IMR-90 (cell line): ENCODE results near the gene TUBGCP2. TPM values are rescaled to one million over a fixed set of nuclear protein-coding genes. Genes with fewer than 3 reads are reported as not detected.

Source experiments
- ATAC-seq: fragments of 200-7000 bp; cut with Tn5 transposase; 2 replicates; pipeline ENCODE4 v1.9.1; 2020; ENCODE audit warnings: low read depth, mild to moderate bottlenecking, moderate library complexity
- BruUV-seq: library from RNA; stranded (reverse); fragments of 400-500 nt; replicated peaks from 2 replicates; lab custom pipeline; 2021; lab: Mats Ljungman, UMichigan
- CTCF ChIA-PET: fragments of 300-600 bp; formaldehyde crosslinking; extraction: SDS; loops from one replicate; lab custom pipeline; 2021; ENCODE audit warnings: antibody characterized with exemption; lab: Yijun Ruan, JAX
- POLR2A ChIA-PET: fragments of 300-600 bp; sonication (Branson Sonifier 250); formaldehyde crosslinking; loops from one replicate; lab custom pipeline; 2022; ENCODE audit warnings: antibody characterized with exemption; ENCODE audit not compliant: unreplicated experiment; lab: Charles Lee
- DNase-seq: peaks from one replicate; pipeline ENCODE4 v3.0.0; 2013
- H2AFZ ChIP-seq: replicated peaks from 2 replicates; pipeline ENCODE3; 2013; ENCODE audit warnings: low read length, mild to moderate bottlenecking; ENCODE audit not compliant: poor library complexity
- H2AK5ac ChIP-seq: 2 replicates; pipeline ENCODE4 v1.6.1; 2013; ENCODE audit warnings: low read depth, low read length, inconsistent platforms
- H2AK9ac ChIP-seq: replicated peaks from 2 replicates; pipeline ENCODE3; 2013; ENCODE audit warnings: mild to moderate bottlenecking, low read depth, low read length, moderate library complexity; ENCODE audit not compliant: poor library complexity
- H2BK120ac ChIP-seq: 2 replicates; pipeline ENCODE4 v1.6.1; 2013; ENCODE audit warnings: low read depth, low read length, inconsistent platforms
- H2BK15ac ChIP-seq: 3 replicates; pipeline ENCODE4 v1.6.1; 2013; ENCODE audit warnings: low read depth, low read length, inconsistent platforms
- H2BK20ac ChIP-seq: 2 replicates; pipeline ENCODE4 v1.6.1; 2013; ENCODE audit warnings: low read depth, mild to moderate bottlenecking, inconsistent platforms, low read length, moderate library complexity
- H2BK5ac ChIP-seq: 2 replicates; pipeline ENCODE4 v1.6.1; 2013; ENCODE audit warnings: mild to moderate bottlenecking, low read depth, low read length, inconsistent platforms; ENCODE audit not compliant: poor library complexity, severe bottlenecking
- H3K14ac ChIP-seq: replicated peaks from 2 replicates; pipeline ENCODE4 v1.6.1; 2013; ENCODE audit warnings: low read depth, low read length, inconsistent platforms
- H3K18ac ChIP-seq: 2 replicates; pipeline ENCODE4 v1.6.1; 2013; ENCODE audit warnings: low read depth, low read length, control low read depth
- H3K23ac ChIP-seq: 2 replicates; pipeline ENCODE4 v1.6.1; 2013; ENCODE audit warnings: low read depth, low read length, inconsistent platforms
- H3K27ac ChIP-seq: 2 replicates; pipeline ENCODE4 v1.5.1; 2013; ENCODE audit warnings: mild to moderate bottlenecking, control low read depth, low read length; ENCODE audit not compliant: insufficient read depth
- H3K27me3 ChIP-seq: 2 replicates; pipeline ENCODE4 v1.6.1; 2013; ENCODE audit warnings: low read length; ENCODE audit not compliant: control insufficient read depth, insufficient read depth
- H3K36me3 ChIP-seq: 2 replicates; pipeline ENCODE4 v1.6.1; 2013; ENCODE audit warnings: low read length, mixed read lengths; ENCODE audit not compliant: control insufficient read depth, insufficient read depth
- H3K4ac ChIP-seq: 2 replicates; pipeline ENCODE4 v1.6.1; 2013; ENCODE audit warnings: low read depth, low read length, inconsistent platforms
- H3K4me1 ChIP-seq: 2 replicates; pipeline ENCODE4 v1.6.1; 2013; ENCODE audit warnings: low read length, mixed read lengths; ENCODE audit not compliant: control insufficient read depth, insufficient read depth
- H3K4me2 ChIP-seq: 2 replicates; pipeline ENCODE4 v1.6.1; 2013; ENCODE audit warnings: low read depth, mild to moderate bottlenecking, control low read depth, low read length, moderate library complexity
- H3K4me3 ChIP-seq: 2 replicates; pipeline ENCODE4 v1.5.1; 2013; ENCODE audit warnings: low read depth, mild to moderate bottlenecking, control low read depth, low read length, moderate library complexity; ENCODE audit not compliant: insufficient read depth
- H3K56ac ChIP-seq: 2 replicates; pipeline ENCODE4 v1.6.1; 2013; ENCODE audit warnings: low read length, inconsistent platforms; ENCODE audit not compliant: insufficient read depth; ENCODE audit errors: extremely low read depth
- H3K79me1 ChIP-seq, 2 experiments: 2 replicates each; pipeline ENCODE4 v1.6.1; 2013; ENCODE audit warnings: low read length in 2 of 2, inconsistent platforms in 1 of 2, low read depth in 1 of 2
- H3K9ac ChIP-seq: 2 replicates; pipeline ENCODE4 v1.6.1; 2013; ENCODE audit warnings: low read depth, low read length, control low read depth
- H3K9me1 ChIP-seq: 2 replicates; pipeline ENCODE4 v1.6.1; 2013; ENCODE audit warnings: low read length, inconsistent platforms; ENCODE audit not compliant: insufficient read depth
- H3K9me3 ChIP-seq: 2 replicates; pipeline ENCODE4 v1.6.1; 2013; ENCODE audit warnings: low read length; ENCODE audit not compliant: control insufficient read depth, insufficient read depth
- H4K20me1 ChIP-seq: 2 replicates; pipeline ENCODE4 v1.6.1; 2013; ENCODE audit warnings: low read length, inconsistent platforms; ENCODE audit not compliant: insufficient read depth
- H4K5ac ChIP-seq: 2 replicates; pipeline ENCODE4 v1.6.1; 2013; ENCODE audit warnings: mild to moderate bottlenecking, low read depth, low read length, control low read depth
- H4K8ac ChIP-seq, 2 experiments: 2 replicates each; pipeline ENCODE4 v1.6.1; 2013; ENCODE audit warnings: low read depth in 2 of 2, low read length in 2 of 2, control low read depth in 1 of 2, inconsistent platforms in 1 of 2
- H4K91ac ChIP-seq: 2 replicates; pipeline ENCODE4 v1.6.1; 2013; ENCODE audit warnings: low read depth, low read length, inconsistent platforms; ENCODE audit not compliant: insufficient read depth
- MAZ ChIP-seq: IDR thresholded peaks from 2 replicates; pipeline ENCODE4 v1.6.1; 2012; ENCODE audit warnings: low read depth, mild to moderate bottlenecking, low read length, improper control_type of control experiment, moderate library complexity, borderline replicate concordance
- MXI1 ChIP-seq: IDR thresholded peaks from 2 replicates; pipeline ENCODE4 v1.6.1; 2012; ENCODE audit warnings: low read depth, mild to moderate bottlenecking, low read length, moderate library complexity, borderline replicate concordance
- WGBS, 2 experiments: methylation state at CpG; one replicate each; pipeline versions ENCODE4 v1.1.5 to v1.1.7; 2013; ENCODE audit warnings: missing lambda C conversion rate in 2 of 2; ENCODE audit not compliant: insufficient read length in 1 of 2; ENCODE audit errors: extremely low coverage in 2 of 2; 5-methylcytosine and 5-hydroxymethylcytosine counted together
- dilution Hi-C: fragments of 300-500 bp; cut with HindIII; formaldehyde crosslinking; loops from one replicate; pipeline ENCODE4 v1.14.3; 2018; ENCODE audit warnings: low sequenced_read_pairs; ENCODE audit not compliant: unreplicated experiment
- in situ Hi-C: fragments of 300-500 bp; cut with MboI; formaldehyde crosslinking; loops from 3 replicates; pipeline ENCODE4 v1.14.3; 2019; ENCODE audit warnings: low sequenced_read_pairs, inconsistent platforms, mixed read lengths
- intact Hi-C: fragments of 100-400 bp; cut with micrococcal nuclease; formaldehyde crosslinking; loops from 2 replicates; pipeline ENCODE4 v1.10.0; 2022
- polyA plus RNA-seq, 3 experiments: library from polyadenylated mRNA; depleted of rRNA; stranded (reverse); fragments of >200 nt; gene quantifications; 2 replicates each; pipeline ENCODE4 v1.2.3, GENCODE V29; 2012; ENCODE audit warnings: low replicate concordance in 1 of 3
- total RNA-seq: library from RNA; depleted of rRNA; stranded (reverse); fragments of >200 nt; gene quantifications from 2 replicates; pipeline ENCODE4 v1.2.3, GENCODE V29; 2012

TUBGCP2 gene
- total and polyA plus RNA-seq, 2 of the 4 experiments (the other 2 are of a cell fraction) = 48.1 to 72.6 TPM

GRCh38 chr10:133313192-133313591, 4.5 kb upstream of the TUBGCP2 start:
- H3K36me3 ChIP-seq = peaks cover 14% of the 10 kb centered on the region; the same call in 1 of the 2 replicates
- H3K4me2 ChIP-seq = no peak overlapping the region
- ATAC-seq (no peak), DNase-seq (no peak)
- H3K4me3 ChIP-seq = no peak overlapping the region
- dilution Hi-C loops (no loop called here), in situ Hi-C loops (no loop called here), intact Hi-C loops (no loop called here)
- H3K4ac ChIP-seq = no peak overlapping the region
- peaks cover 7% of the 10 kb centered on the region for H4K20me1 ChIP-seq
- H2AK9ac ChIP-seq = no peak overlapping the region
- H3K79me1 ChIP-seq = peaks cover 7 to 11% of the 10 kb centered on the region in 2 experiments
- H2AFZ ChIP-seq = no peak overlapping the region
- ChIA-PET POLR2A (no interaction called here), CTCF (interaction anchor here (0.9 kb wide), 1 partner anchor 16 kb away, joined by 3 read pairs; no protein-coding TSS in a partner anchor)
- H3K56ac ChIP-seq = no peak overlapping the region
- no peak overlapping the region for H3K18ac ChIP-seq
- H3K27ac ChIP-seq = no peak overlapping the region
- no peak overlapping the region for H4K5ac ChIP-seq
- H3K23ac ChIP-seq = no peak overlapping the region
- H2BK20ac ChIP-seq = no peak overlapping the region
- H3K27me3 ChIP-seq = no peaks in the 10 kb centered on the region
- TF ChIP-seq MXI1 (no peak), MAZ (no peak)
- no peak overlapping the region for H2BK15ac ChIP-seq
- no peak overlapping the region for H4K8ac ChIP-seq
- H2AK5ac ChIP-seq = no peak overlapping the region
- peaks cover 6% of the 10 kb centered on the region; the same call in 1 of the 2 replicates for H3K9me1 ChIP-seq
- no peak overlapping the region for H4K91ac ChIP-seq
- H3K14ac ChIP-seq = no peak overlapping the region
- H3K4me1 ChIP-seq = peaks cover 3% of the 10 kb centered on the region; the same call in 1 of the 2 replicates
- H2BK120ac ChIP-seq = no peak overlapping the region
- H3K9me3 ChIP-seq = no peaks in the 10 kb centered on the region
- no CpG with 5 or more reads among the region's 4 CpGs for whole genome bisulfite sequencing, 2 experiments
- no TSS peak for BruUV-seq
- no peak overlapping the region for H3K9ac ChIP-seq
- no peak overlapping the region for H2BK5ac ChIP-seq
